Keratinocyte (primary cell): Measurements from ENCODE around the gene DCLK1.

Source experiments
- EZH2 ChIP-seq: IDR thresholded peaks from one replicate; pipeline ENCODE4 v1.6.1; 2012; ENCODE audit warnings: inconsistent platforms, mild to moderate bottlenecking, low read length, moderate library complexity
- TF ChIP-seq, protein P1 (sequence below), 3 experiments: IDR thresholded peaks in 1 of 3; conservative IDR thresholded peaks in 1 of 3; optimal IDR thresholded peaks in 1 of 3; 2 replicates in 2 of 3; 3 replicates in 1 of 3; pipeline versions ENCODE3 to v1.5.1; 2011; ENCODE audit warnings: low read length in 3 of 3, mild to moderate bottlenecking in 3 of 3, moderate library complexity in 2 of 3, control low read depth in 1 of 3, inconsistent platforms in 1 of 3; ENCODE audit not compliant: insufficient read depth in 2 of 3; ENCODE audit errors: extremely low read depth in 1 of 3

DNA sequence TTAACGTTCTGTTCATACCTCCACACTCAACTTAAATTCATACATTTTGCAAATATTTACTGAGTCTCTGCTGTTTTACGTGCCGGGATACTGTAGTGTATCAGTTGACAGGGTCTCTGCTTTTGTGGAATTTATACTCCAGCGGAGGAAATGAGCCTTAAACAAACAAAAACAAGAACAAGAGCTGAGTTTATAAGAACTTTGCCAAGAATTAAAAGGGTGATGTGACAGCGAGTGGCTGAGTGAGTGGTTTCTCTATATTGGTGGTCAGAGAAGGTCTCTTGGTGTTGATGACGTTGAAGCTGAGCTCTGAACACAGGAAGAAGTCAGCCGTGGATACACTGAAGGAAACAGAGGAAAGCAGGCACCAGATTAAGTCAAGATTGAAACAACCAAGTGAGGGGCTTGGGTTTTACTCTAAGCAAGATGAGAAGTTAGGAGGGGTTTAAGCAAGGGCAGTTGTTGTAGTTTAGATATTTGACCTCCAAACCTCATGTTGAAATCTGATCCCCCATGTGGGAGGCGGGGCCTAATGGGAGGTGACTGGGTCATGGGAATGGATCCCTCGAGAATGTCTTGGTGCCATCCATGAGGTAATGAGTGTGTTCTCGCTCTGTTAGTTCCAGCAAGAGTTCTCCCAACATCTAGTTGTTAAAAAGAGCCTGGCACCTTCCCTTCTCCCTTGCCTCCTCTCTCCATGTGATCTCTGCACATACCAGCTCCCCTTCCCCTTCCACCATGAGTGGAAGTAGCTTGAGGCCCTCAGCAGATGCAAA, 248.3 kb downstream of the DCLK1 start:
- TF ChIP-seq, protein P1, sequence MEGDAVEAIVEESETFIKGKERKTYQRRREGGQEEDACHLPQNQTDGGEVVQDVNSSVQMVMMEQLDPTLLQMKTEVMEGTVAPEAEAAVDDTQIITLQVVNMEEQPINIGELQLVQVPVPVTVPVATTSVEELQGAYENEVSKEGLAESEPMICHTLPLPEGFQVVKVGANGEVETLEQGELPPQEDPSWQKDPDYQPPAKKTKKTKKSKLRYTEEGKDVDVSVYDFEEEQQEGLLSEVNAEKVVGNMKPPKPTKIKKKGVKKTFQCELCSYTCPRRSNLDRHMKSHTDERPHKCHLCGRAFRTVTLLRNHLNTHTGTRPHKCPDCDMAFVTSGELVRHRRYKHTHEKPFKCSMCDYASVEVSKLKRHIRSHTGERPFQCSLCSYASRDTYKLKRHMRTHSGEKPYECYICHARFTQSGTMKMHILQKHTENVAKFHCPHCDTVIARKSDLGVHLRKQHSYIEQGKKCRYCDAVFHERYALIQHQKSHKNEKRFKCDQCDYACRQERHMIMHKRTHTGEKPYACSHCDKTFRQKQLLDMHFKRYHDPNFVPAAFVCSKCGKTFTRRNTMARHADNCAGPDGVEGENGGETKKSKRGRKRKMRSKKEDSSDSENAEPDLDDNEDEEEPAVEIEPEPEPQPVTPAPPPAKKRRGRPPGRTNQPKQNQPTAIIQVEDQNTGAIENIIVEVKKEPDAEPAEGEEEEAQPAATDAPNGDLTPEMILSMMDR (optimal IDR thresholded peaks at IDR 0.05 in 1 of 3, IDR thresholded peaks at IDR 0.05 in 1 of 3, conservative IDR thresholded peaks at IDR 0.05 in 1 of 3; ENCODE audit: extremely low read depth in 1 of 3, insufficient read depth in 2 of 3, low read length in 3 of 3): no peak
- no peak for TF ChIP-seq EZH2
